B cell (primary cell): ENCODE data around the gene KCND2. TPM values are rescaled to one million over a fixed set of nuclear protein-coding genes. Genes with fewer than 3 reads are reported as not detected.

Source experiments
- ATAC-seq: fragments of 200-7000 bp; cut with Tn5 transposase; one replicate; pipeline ENCODE4 v1.10.0; 2021; ENCODE audit warnings: low read depth, mild to moderate bottlenecking, moderate number of reproducible peaks, moderate library complexity
- CTCF ChIA-PET: fragments of 350-600 bp; sonication (Branson Sonifier 250); formaldehyde crosslinking; loops from one replicate; lab custom pipeline; 2021; ENCODE audit warnings: antibody characterized with exemption, inconsistent platforms; lab: Charles Lee
- POLR2A ChIA-PET: fragments of 350-600 bp; sonication (Branson Sonifier 250); formaldehyde crosslinking; loops from one replicate; lab custom pipeline; 2021; ENCODE audit warnings: antibody characterized with exemption; lab: Charles Lee
- DNase-seq: peaks from one replicate; pipeline ENCODE4 v3.0.0; 2013
- H2AFZ ChIP-seq: 2 replicates; pipeline ENCODE4 v1.6.1; 2012; ENCODE audit warnings: mild to moderate bottlenecking, low read depth, low read length; ENCODE audit not compliant: insufficient read depth, poor library complexity, severe bottlenecking
- H3K27ac ChIP-seq, 2 donors: 1 replicate in 1 of 2; 2 replicates in 1 of 2; pipeline ENCODE4 v1.5.1; 2012 to 2013; ENCODE audit warnings: low read length in 2 of 2, mild to moderate bottlenecking in 2 of 2, moderate library complexity in 1 of 2
- H3K27me3 ChIP-seq, 4 experiments: fragments of 200-600 bp in 1 of 4; sonication (generic) in 1 of 4; replicated peaks in 1 of 4; 1 replicate in 2 of 4; 2 replicates in 2 of 4; pipeline versions ENCODE4 v1.6.1 to v1.7.0; 2013 to 2016; ENCODE audit warnings: low read length in 3 of 4, mild to moderate bottlenecking in 2 of 4, mixed read lengths in 1 of 4, moderate library complexity in 1 of 4; ENCODE audit not compliant: insufficient read depth in 4 of 4, control insufficient read depth in 3 of 4; ENCODE audit errors: control extremely low read depth in 1 of 4
- H3K36me3 ChIP-seq, 2 experiments: replicated peaks in 1 of 2; 1 replicate in 1 of 2; 2 replicates in 1 of 2; pipeline versions ENCODE4 v1.6.1 to v1.7.1; 2013; ENCODE audit warnings: low read length in 1 of 2; ENCODE audit not compliant: insufficient read depth in 2 of 2, control insufficient read depth in 1 of 2; ENCODE audit errors: control extremely low read depth in 1 of 2, extremely low read depth in 1 of 2
- H3K4me1 ChIP-seq, 2 donors: fragments of 200-600 bp in 1 of 2; sonication (generic) in 1 of 2; 1 replicate in 1 of 2; 2 replicates in 1 of 2; pipeline versions ENCODE4 v1.5.1 to v1.6.1; 2013 to 2017; ENCODE audit warnings: low read length in 2 of 2; ENCODE audit not compliant: control insufficient read depth in 2 of 2, insufficient read depth in 2 of 2
- H3K4me2 ChIP-seq: replicated peaks from 2 replicates; pipeline ENCODE3; 2012; ENCODE audit warnings: mild to moderate bottlenecking, low read depth, low read length; ENCODE audit not compliant: poor library complexity, severe bottlenecking
- H3K4me3 ChIP-seq, 5 experiments: fragments of 200-600 bp in 1 of 5; sonication (generic) in 1 of 5; 1 replicate in 3 of 5; 2 replicates in 2 of 5; pipeline versions ENCODE4 v1.5.1 to v1.7.0; 2011 to 2016; ENCODE audit warnings: low read length in 4 of 5, mild to moderate bottlenecking in 4 of 5, low read depth in 2 of 5, control low read depth in 1 of 5, moderate library complexity in 1 of 5; ENCODE audit not compliant: insufficient read depth in 1 of 5; ENCODE audit errors: control extremely low read depth in 1 of 5, extremely low read depth in 1 of 5
- H3K79me2 ChIP-seq: fragments of 200-600 bp; sonication (generic); one replicate; pipeline ENCODE4 v1.6.0; 2016; ENCODE audit warnings: low read length; ENCODE audit not compliant: control insufficient read depth, insufficient read depth
- H3K9ac ChIP-seq: fragments of 200-600 bp; sonication (generic); 2 replicates; pipeline ENCODE4 v1.6.1; 2017; ENCODE audit warnings: mild to moderate bottlenecking, low read length, moderate library complexity
- H3K9me3 ChIP-seq, 3 donors: one replicate each; pipeline versions ENCODE4 v1.6.1 to v1.7.1; 2013; ENCODE audit warnings: low read length in 2 of 3; ENCODE audit not compliant: control insufficient read depth in 2 of 3, insufficient read depth in 1 of 3; ENCODE audit errors: control extremely low read depth in 1 of 3
- H4K20me1 ChIP-seq: 2 replicates; pipeline ENCODE4 v1.6.0; 2012; ENCODE audit warnings: mild to moderate bottlenecking, low read length; ENCODE audit not compliant: insufficient read depth, control insufficient read depth, poor library complexity, severe bottlenecking
- H3K27ac Mint-ChIP-seq: one replicate; pipeline ENCODE4 v1.8.0; 2021; ENCODE audit warnings: mixed read lengths
- H3K27me3 Mint-ChIP-seq: one replicate; pipeline ENCODE4 v1.8.0; 2021; ENCODE audit warnings: mixed read lengths
- H3K4me1 Mint-ChIP-seq: one replicate; pipeline ENCODE4 v1.8.0; 2021; ENCODE audit warnings: mixed read lengths
- H3K4me3 Mint-ChIP-seq: one replicate; pipeline ENCODE4 v1.8.0; 2021; ENCODE audit warnings: mixed read lengths
- H3K9me3 Mint-ChIP-seq: one replicate; pipeline ENCODE4 v1.8.0; 2022; ENCODE audit warnings: mixed read lengths; ENCODE audit not compliant: insufficient read depth
- CTCF ChIP-seq: fragments of 200-600 bp; IDR thresholded peaks from one replicate; pipeline ENCODE4 v1.8.0; 2022; ENCODE audit warnings: antibody characterized with exemption, mild to moderate bottlenecking
- EZH2 ChIP-seq: IDR thresholded peaks from 2 replicates; pipeline ENCODE4 v1.6.1; 2012; ENCODE audit warnings: borderline replicate concordance, low read depth, mild to moderate bottlenecking, moderate library complexity, low read length; ENCODE audit not compliant: insufficient read depth, poor library complexity, severe bottlenecking
- whole genome bisulfite sequencing: methylation state at CpG from one replicate; pipeline ENCODE4 v1.1.5; 2013; ENCODE audit warnings: missing lambda C conversion rate; ENCODE audit not compliant: insufficient coverage; 5-methylcytosine and 5-hydroxymethylcytosine counted together
- intact Hi-C: fragments of 100-400 bp; cut with micrococcal nuclease; formaldehyde crosslinking; loops from one replicate; pipeline ENCODE4 v1.10.0; 2022
- polyA plus RNA-seq: library from polyadenylated mRNA; depleted of rRNA; stranded (reverse); fragments of >200 nt; gene quantifications from 2 replicates; pipeline ENCODE4 v1.2.3, GENCODE V29; 2012
- total RNA-seq, 2 donors: library from RNA; stranded (reverse); fragments of 120-200 nt in 1 of 2; gene quantifications; 1 replicate in 1 of 2; 2 replicates in 1 of 2; pipeline versions ENCODE4 v1.2.3 to v1.2.4, GENCODE V29; 2013 to 2022

The KCND2 gene
- total and polyA plus RNA-seq, 2 donors (not counting 1 experiment from before 2014, with no cell fraction given), result not detected

- no peaks in the 10 kb centered on the region for H3K4me1 ChIP-seq
- no peak overlapping the region for H3K27ac Mint-ChIP-seq
- H3K9me3 ChIP-seq, result no peaks in the 10 kb centered on the region
- no peaks in the 10 kb centered on the region for H3K9me3 Mint-ChIP-seq
- no peaks in the 10 kb centered on the region for H3K4me1 Mint-ChIP-seq
- ChIA-PET CTCF (no interaction called here), POLR2A (no interaction called here)
- H3K4me3 Mint-ChIP-seq, result no peak overlapping the region
- no peak overlapping the region for H3K9ac ChIP-seq
- H3K27ac ChIP-seq, result no peak overlapping the region
- no peaks in the 10 kb centered on the region for H3K27me3 Mint-ChIP-seq
- H2AFZ ChIP-seq, result no peak overlapping the region
- no peak for ATAC-seq
- no peaks in the 10 kb centered on the region for H3K27me3 ChIP-seq
- no peak overlapping the region for H3K4me3 ChIP-seq
- no peak overlapping the region for H3K4me2 ChIP-seq
- H3K79me2 ChIP-seq, result no peaks in the 10 kb centered on the region
- no peaks in the 10 kb centered on the region for H4K20me1 ChIP-seq
- TF ChIP-seq EZH2, result no peak
- no peak for TF ChIP-seq CTCF
- no peak for DNase-seq
- intact Hi-C loops, result no loop called here
- WGBS, result no CpG with 5 or more reads among the region's 1 CpG
- H3K36me3 ChIP-seq, result no peaks in the 10 kb centered on the region
These were observed 129.8 kb downstream of the KCND2 start for GRCh38 chr7:120402801-120403200.

- no peak for DNase-seq
- Histone ChIP-seq H3K4me1 (no peaks in the 10 kb centered on the region), H3K27me3 (no peaks in the 10 kb centered on the region), H3K4me3 (no peak overlapping the region), H4K20me1 (no peaks in the 10 kb centered on the region), H3K9me3 (no peaks in the 10 kb centered on the region), H2AFZ (no peak overlapping the region), H3K79me2 (no peaks in the 10 kb centered on the region), H3K9ac (no peak overlapping the region), H3K36me3 (no peaks in the 10 kb centered on the region), H3K27ac (no peak overlapping the region), H3K4me2 (no peak overlapping the region)
- ATAC-seq, result no peak
- intact Hi-C loops, result no loop called here
- no CpG with 5 or more reads among the region's 1 CpG for WGBS
- H3K27me3 Mint-ChIP-seq, result no peaks in the 10 kb centered on the region
- no peaks in the 10 kb centered on the region for H3K9me3 Mint-ChIP-seq
- H3K4me1 Mint-ChIP-seq, result no peaks in the 10 kb centered on the region
- no peak for TF ChIP-seq CTCF
- TF ChIP-seq EZH2, result no peak
- no peak overlapping the region for H3K27ac Mint-ChIP-seq
- CTCF ChIA-PET, result no interaction called here
- POLR2A ChIA-PET, result no interaction called here
- H3K4me3 Mint-ChIP-seq, result no peak overlapping the region
These were observed 131.1 kb downstream of the KCND2 start for GRCh38 chr7:120404042-120404441.
